Transverse colon (tissue), 4 donors: ENCODE data around the gene LRP5.

ENCODE experiments used
- EP300 ChIP-seq: sonication (generic); formaldehyde crosslinking; IDR thresholded peaks from one replicate; pipeline ENCODE4 v1.6.1; 2017; ENCODE audit warnings: antibody characterized with exemption, low read depth
- POLR2AphosphoS5 ChIP-seq, 3 donors: sonication (generic); formaldehyde crosslinking; IDR thresholded peaks; one replicate each; pipeline ENCODE4 v1.6.1; 2016; ENCODE audit warnings: antibody characterized with exemption in 3 of 3
- TF ChIP-seq, protein P1 (sequence below), 5 experiments: fragments of 200-600 bp in 3 of 5; fragments of 450-650 bp in 2 of 5; sonication (generic) in 3 of 5; IDR thresholded peaks; 1 replicate in 2 of 5; 2 replicates in 3 of 5; pipeline ENCODE4 v1.5.1; 2016 to 2017; ENCODE audit warnings: antibody characterized with exemption in 5 of 5, inconsistent platforms in 3 of 5, mild to moderate bottlenecking in 2 of 5, moderate library complexity in 1 of 5

GRCh38 chr11:68264741-68265540, 47.5 kb upstream of the LRP5 start:
- TF ChIP-seq, protein P1, sequence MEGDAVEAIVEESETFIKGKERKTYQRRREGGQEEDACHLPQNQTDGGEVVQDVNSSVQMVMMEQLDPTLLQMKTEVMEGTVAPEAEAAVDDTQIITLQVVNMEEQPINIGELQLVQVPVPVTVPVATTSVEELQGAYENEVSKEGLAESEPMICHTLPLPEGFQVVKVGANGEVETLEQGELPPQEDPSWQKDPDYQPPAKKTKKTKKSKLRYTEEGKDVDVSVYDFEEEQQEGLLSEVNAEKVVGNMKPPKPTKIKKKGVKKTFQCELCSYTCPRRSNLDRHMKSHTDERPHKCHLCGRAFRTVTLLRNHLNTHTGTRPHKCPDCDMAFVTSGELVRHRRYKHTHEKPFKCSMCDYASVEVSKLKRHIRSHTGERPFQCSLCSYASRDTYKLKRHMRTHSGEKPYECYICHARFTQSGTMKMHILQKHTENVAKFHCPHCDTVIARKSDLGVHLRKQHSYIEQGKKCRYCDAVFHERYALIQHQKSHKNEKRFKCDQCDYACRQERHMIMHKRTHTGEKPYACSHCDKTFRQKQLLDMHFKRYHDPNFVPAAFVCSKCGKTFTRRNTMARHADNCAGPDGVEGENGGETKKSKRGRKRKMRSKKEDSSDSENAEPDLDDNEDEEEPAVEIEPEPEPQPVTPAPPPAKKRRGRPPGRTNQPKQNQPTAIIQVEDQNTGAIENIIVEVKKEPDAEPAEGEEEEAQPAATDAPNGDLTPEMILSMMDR (IDR thresholded peaks at IDR 0.05): no peak
- no peak for TF ChIP-seq POLR2AphosphoS5 (IDR thresholded peaks at IDR 0.05)
- TF ChIP-seq EP300: no peak
